ENCODE data around the gene MINDY4. TPM values are rescaled to one million over a fixed set of nuclear protein-coding genes. Genes with fewer than 3 reads are reported as not detected.

Gene MINDY4
- total and polyA plus RNA-seq, 2 donors (not counting 1 experiment from before 2014, with no cell fraction given), result 0.12 to 1.1 TPM

GRCh38 chr7:30866939-30867338 lies 95.7 kb downstream of the MINDY4 start:
- Histone ChIP-seq H3K9me3 (ENCODE audit: control extremely low read depth in 1 of 3, control insufficient read depth in 2 of 3, insufficient read depth in 1 of 3, low read length in 2 of 3) (no peaks in the 10 kb centered on the region), H4K20me1 (ENCODE audit: control insufficient read depth, insufficient read depth, low read length, poor library complexity, severe bottlenecking) (no peaks in the 10 kb centered on the region), H3K9ac (ENCODE audit: low read length) (no peak overlapping the region), H3K36me3 (replicated peaks in 1 of 2; ENCODE audit: control extremely low read depth in 1 of 2, control insufficient read depth in 1 of 2, extremely low read depth in 1 of 2, insufficient read depth in 2 of 2, low read length in 1 of 2) (no peaks in the 10 kb centered on the region), H3K4me2 (replicated peaks; ENCODE audit: low read depth, low read length, poor library complexity, severe bottlenecking) (no peak overlapping the region), H3K4me1 (ENCODE audit: control insufficient read depth in 2 of 2, insufficient read depth in 2 of 2, low read length in 2 of 2) (no peaks in the 10 kb centered on the region), H3K27me3 (replicated peaks in 1 of 4; ENCODE audit: control extremely low read depth in 1 of 4, control insufficient read depth in 3 of 4, insufficient read depth in 4 of 4, low read length in 3 of 4) (no peaks in the 10 kb centered on the region), H3K4me3 (ENCODE audit: control extremely low read depth in 1 of 5, extremely low read depth in 1 of 5, insufficient read depth in 1 of 5, low read depth in 2 of 5, low read length in 4 of 5) (no peak overlapping the region), H3K79me2 (ENCODE audit: control insufficient read depth, insufficient read depth, low read length) (no peaks in the 10 kb centered on the region), H2AFZ (ENCODE audit: insufficient read depth, low read depth, low read length, poor library complexity, severe bottlenecking) (no peak overlapping the region), H3K27ac (ENCODE audit: low read length in 2 of 2) (no peak overlapping the region)
- Mint-ChIP-seq H3K4me3 (no peak overlapping the region), H3K9me3 (ENCODE audit: insufficient read depth) (no peaks in the 10 kb centered on the region), H3K27me3 (no peaks in the 10 kb centered on the region), H3K27ac (no peak overlapping the region), H3K4me1 (no peaks in the 10 kb centered on the region)
- DNase-seq (no peak), ATAC-seq (ENCODE audit: low read depth) (no peak)
- ChIA-PET POLR2A (no interaction called here), CTCF (no interaction called here)
- 100% methylated on average over 3 of the region's 7 CpGs for WGBS (ENCODE audit: insufficient coverage)
- intact Hi-C loops (cut with micrococcal nuclease), result no loop called here
- TF ChIP-seq EZH2 (IDR thresholded peaks at IDR 0.05; ENCODE audit: borderline replicate concordance, insufficient read depth, low read depth, low read length, poor library complexity, severe bottlenecking), result no peak
- TF ChIP-seq, protein P1, sequence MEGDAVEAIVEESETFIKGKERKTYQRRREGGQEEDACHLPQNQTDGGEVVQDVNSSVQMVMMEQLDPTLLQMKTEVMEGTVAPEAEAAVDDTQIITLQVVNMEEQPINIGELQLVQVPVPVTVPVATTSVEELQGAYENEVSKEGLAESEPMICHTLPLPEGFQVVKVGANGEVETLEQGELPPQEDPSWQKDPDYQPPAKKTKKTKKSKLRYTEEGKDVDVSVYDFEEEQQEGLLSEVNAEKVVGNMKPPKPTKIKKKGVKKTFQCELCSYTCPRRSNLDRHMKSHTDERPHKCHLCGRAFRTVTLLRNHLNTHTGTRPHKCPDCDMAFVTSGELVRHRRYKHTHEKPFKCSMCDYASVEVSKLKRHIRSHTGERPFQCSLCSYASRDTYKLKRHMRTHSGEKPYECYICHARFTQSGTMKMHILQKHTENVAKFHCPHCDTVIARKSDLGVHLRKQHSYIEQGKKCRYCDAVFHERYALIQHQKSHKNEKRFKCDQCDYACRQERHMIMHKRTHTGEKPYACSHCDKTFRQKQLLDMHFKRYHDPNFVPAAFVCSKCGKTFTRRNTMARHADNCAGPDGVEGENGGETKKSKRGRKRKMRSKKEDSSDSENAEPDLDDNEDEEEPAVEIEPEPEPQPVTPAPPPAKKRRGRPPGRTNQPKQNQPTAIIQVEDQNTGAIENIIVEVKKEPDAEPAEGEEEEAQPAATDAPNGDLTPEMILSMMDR (IDR thresholded peaks at IDR 0.05), result no peak

DNA sequence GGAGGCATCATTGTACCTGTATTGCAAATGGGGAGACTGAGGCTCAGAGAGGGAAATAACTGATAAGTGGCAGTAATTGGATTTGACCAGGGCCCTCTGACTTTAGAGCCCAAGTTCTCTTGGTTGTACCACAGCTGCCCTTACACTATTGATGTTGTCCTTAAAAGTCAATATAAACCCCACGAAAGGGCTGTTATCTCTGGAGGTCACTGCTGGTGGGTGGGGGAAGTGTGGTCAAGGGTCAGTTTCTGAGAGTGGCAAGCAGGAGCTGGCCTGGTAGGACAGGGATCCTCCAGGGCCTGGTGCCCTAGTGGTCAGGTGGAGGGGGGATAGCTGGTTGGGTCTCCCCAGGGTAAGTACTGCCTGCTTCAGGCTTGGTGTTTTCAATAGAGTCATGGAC lies 96.3 kb downstream of the MINDY4 start:
- Histone ChIP-seq H3K4me3 (ENCODE audit: control extremely low read depth in 1 of 5, extremely low read depth in 1 of 5, insufficient read depth in 1 of 5, low read depth in 2 of 5, low read length in 4 of 5) (no peak overlapping the region), H3K4me1 (ENCODE audit: control insufficient read depth in 2 of 2, insufficient read depth in 2 of 2, low read length in 2 of 2) (no peaks in the 10 kb centered on the region), H3K4me2 (replicated peaks; ENCODE audit: low read depth, low read length, poor library complexity, severe bottlenecking) (no peak overlapping the region), H3K9ac (ENCODE audit: low read length) (no peak overlapping the region), H3K9me3 (ENCODE audit: control extremely low read depth in 1 of 3, control insufficient read depth in 2 of 3, insufficient read depth in 1 of 3, low read length in 2 of 3) (no peaks in the 10 kb centered on the region), H3K36me3 (replicated peaks in 1 of 2; ENCODE audit: control extremely low read depth in 1 of 2, control insufficient read depth in 1 of 2, extremely low read depth in 1 of 2, insufficient read depth in 2 of 2, low read length in 1 of 2) (no peaks in the 10 kb centered on the region), H3K27me3 (replicated peaks in 1 of 4; ENCODE audit: control extremely low read depth in 1 of 4, control insufficient read depth in 3 of 4, insufficient read depth in 4 of 4, low read length in 3 of 4) (no peaks in the 10 kb centered on the region), H4K20me1 (ENCODE audit: control insufficient read depth, insufficient read depth, low read length, poor library complexity, severe bottlenecking) (no peaks in the 10 kb centered on the region), H3K27ac (ENCODE audit: low read length in 2 of 2) (no peak overlapping the region), H3K79me2 (ENCODE audit: control insufficient read depth, insufficient read depth, low read length) (no peaks in the 10 kb centered on the region), H2AFZ (ENCODE audit: insufficient read depth, low read depth, low read length, poor library complexity, severe bottlenecking) (no peak overlapping the region)
- no peak for DNase-seq
- no peaks in the 10 kb centered on the region for H3K27me3 Mint-ChIP-seq
- TF ChIP-seq, protein P1 (IDR thresholded peaks at IDR 0.05), result no peak
- TF ChIP-seq EZH2 (IDR thresholded peaks at IDR 0.05; ENCODE audit: borderline replicate concordance, insufficient read depth, low read depth, low read length, poor library complexity, severe bottlenecking), result no peak
- H3K9me3 Mint-ChIP-seq (ENCODE audit: insufficient read depth), result no peaks in the 10 kb centered on the region
- ChIA-PET CTCF (no interaction called here), POLR2A (no interaction called here)
- no peaks in the 10 kb centered on the region for H3K4me1 Mint-ChIP-seq
- H3K4me3 Mint-ChIP-seq, result no peak overlapping the region
- no CpG with 5 or more reads among the region's 1 CpG for WGBS (ENCODE audit: insufficient coverage)
- ATAC-seq (ENCODE audit: low read depth), result no peak
- H3K27ac Mint-ChIP-seq, result no peak overlapping the region
- intact Hi-C loops (cut with micrococcal nuclease), result no loop called here
